Measurements from ENCODE around the gene B4GALNT2.
A peak's percentile ranks its signal among the peaks of the same experiment; 100 is the strongest.
"Not testable (repeated sequence)": the region's sequence is repeated elsewhere in the genome, so short reads cannot be mapped to it uniquely, and the experiment has no call there.

B4GALNT2 gene

GRCh38 chr17:49121696-49122292, 10.8 kb upstream of the B4GALNT2 start:
- DNase-seq (ENCODE audit: low read depth in 2 of 2), result no peak

DNA sequence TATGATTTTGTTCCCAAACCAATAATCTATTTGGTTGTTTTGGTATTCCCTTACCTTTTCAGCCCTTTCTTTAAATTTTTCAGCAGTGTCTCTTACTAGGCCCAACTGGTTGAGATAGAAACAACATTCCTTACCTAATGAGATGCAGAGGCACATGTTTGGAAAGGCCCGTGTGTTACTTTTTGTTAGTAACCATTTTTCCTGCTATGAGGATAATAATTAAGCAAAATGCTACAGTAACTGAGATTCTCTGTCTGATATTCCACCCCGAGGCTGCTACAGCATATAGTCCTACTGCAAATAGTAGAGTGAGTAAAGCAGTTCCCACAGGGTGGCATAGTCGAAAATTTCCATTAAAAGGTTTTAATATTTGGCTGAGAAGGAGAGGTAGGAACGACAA, 10.0 kb upstream of the B4GALNT2 start:
- DNase-seq (ENCODE audit: low read depth in 2 of 2), result no peak

GRCh38 chr17:49123061-49123460, 9.5 kb upstream of the B4GALNT2 start:
- DNase-seq (ENCODE audit: low read depth in 2 of 2), result no peak

DNA sequence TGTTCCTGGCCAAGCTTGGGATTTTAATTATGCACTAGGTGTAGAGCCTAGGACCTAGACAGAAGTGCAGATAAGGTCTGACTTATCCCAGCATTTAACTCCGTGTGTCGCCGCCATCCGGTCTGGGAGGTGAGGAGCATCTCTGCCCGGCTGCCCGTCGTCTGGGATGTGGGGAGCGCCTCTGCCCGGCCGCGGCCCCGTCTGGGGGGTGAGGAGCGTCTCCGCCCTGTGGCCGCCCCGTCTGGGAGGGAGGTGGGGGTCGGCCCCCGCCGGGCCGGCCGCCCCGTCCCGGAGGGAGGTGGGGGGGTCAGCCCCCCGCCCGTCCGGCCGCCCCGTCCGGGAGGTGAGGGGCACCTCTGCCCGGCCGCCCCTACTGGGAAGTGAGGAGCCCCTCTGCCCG, 7.1 kb upstream of the B4GALNT2 start:
- no peak for DNase-seq (ENCODE audit: low read depth in 2 of 2)

DNA sequence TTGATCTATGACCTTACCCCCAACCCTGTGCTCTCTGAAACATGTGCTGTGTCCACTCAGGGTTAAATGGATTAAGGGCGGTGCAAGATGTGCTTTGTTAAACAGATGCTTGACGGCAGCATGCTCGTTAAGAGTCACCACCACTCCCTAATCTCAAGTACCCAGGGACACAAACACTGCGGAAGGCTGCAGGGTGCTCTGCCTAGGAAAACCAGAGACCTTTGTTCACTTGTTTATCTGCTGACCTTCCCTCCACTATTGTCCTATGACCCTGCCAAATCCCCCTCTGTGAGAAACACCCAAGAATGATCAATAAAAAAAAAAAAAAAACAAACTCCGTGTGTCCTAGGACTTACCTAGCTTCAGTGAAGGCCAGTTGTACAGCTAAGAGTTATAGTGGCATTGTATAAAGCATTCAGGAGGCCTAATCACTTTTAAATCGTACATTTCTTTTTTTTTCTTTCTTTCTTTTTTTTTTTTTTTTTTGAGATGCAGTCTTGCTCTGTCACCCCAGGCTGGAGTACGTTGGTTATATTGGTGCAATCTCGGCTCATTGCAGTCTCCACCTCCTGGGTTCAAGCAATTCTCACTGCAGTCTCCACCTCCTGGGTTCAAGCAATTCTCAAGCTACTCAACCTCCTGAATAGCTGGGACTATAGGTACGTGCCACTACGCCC, 6.2 kb upstream of the B4GALNT2 start:
- DNase-seq (ENCODE audit: low read depth in 2 of 2), result not testable (repeated sequence)

DNA sequence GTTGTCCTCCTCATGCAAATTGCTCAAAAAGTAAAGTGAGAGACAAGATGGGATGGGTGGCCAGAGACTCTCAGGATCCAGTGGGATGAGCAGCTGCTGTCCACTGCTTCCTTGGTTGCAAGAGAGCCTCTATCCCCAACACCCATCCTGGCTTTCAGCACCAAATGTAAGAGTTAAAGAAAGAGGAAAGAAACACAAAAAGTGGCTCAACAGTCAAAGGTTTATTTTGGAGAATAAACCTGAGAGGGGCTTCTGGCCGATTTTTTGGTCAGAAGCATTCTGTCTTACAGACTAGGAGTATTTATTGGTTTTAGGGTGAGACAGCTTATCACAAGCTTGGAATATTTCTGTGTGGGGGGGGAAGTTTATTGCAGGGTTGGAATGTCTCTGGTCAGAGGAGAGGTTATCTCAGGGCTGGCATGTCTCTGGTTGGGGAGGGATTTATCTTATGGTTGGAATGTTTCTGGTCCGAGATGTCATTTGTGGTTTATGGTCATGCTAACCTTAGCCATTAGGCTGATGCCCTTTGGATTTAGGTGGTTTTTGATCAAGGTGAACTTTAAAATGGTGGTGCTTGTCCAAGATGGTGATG, 3.1 kb upstream of the B4GALNT2 start:
- not testable (repeated sequence) for DNase-seq (ENCODE audit: low read depth in 2 of 2)

GRCh38 chr17:49130891-49131290, 1.7 kb upstream of the B4GALNT2 start:
- no peak for DNase-seq (ENCODE audit: low read depth in 2 of 2)

DNA sequence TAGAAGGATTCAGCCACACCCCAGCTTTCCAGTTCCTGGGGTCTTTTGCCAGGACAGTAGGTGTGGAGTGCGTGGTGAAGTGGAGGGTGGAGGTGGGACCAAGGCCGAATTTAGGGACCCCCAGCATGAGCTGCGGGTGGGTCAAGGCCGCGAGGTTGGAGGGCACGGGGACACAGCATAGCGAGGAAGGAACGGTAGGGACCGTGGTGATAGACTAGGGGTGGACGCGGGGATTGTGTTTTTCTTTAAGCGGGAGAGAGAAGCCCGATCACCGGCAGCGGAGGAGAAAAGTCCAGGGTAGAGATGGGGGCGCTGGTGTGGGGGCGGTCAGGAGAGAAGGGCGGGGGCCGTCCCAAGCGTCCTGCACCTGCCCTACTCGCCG, 261 bp upstream of the B4GALNT2 start:
- DNase-seq (ENCODE audit: low read depth in 2 of 2), result no peak

DNA sequence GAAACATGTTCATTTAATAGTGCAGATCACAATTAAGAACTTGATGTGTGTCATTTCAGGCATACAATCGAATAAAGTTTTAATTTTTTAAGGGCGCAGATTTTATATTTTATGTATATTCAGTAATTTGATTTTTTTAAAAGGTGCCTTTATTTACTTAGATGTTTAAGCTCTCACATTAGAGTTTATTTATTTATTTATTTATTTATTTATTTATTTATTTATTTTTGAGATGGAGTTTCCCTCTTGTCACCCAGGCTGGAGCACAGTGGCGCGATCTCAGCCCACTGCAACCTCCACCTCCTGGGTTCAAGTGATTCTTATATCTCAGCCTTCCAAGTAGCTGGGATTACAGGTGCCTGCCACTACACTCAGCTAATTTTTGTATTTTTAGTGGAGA, 3.8 kb downstream of the B4GALNT2 start:
- DNase-seq (ENCODE audit: low read depth in 2 of 2), result no peak

GRCh38 chr17:49145654-49146053, 13.1 kb downstream of the B4GALNT2 start:
- not testable (repeated sequence) for DNase-seq (ENCODE audit: low read depth in 2 of 2)

DNA sequence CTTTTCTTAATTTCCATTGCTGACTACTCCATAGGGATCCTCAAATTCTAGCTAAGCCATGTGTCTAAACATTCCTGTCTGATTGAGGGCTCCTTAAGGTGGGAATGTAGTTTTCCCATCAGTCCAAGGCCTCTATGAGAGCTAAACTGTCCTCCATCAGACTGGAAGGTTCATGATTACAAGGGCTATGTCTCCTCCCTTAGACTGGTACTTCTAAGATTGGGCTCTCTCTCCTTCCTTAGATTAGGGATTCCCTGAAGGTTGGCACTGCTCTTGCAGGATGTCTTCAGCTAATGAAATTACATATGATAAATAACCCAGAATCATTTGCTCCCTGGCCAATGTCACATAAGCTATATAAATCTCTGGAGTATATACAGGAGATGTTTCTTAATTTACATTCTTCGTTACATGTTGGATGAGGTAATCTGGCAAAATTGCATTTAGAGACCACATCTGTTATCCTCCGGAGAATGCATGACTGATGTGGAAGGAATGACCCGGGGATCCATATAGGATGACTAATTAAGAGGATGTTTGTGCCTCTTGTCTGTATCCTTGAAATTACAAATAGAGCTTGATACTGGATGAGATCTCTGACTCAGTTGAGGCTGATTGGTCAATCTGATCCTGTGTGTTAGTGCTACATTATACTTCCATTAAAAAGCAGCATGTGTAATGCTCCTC, 14.2 kb downstream of the B4GALNT2 start:
- no peak for DNase-seq (ENCODE audit: low read depth in 2 of 2)

GRCh38 chr17:49148171-49148570, 15.6 kb downstream of the B4GALNT2 start:
- DNase-seq (ENCODE audit: low read depth in 2 of 2), result no peak

- no peak for DNase-seq (ENCODE audit: low read depth in 2 of 2)
These were observed 19.4 kb downstream of the B4GALNT2 start for GRCh38 chr17:49151996-49152395.

- DNase-seq (ENCODE audit: low read depth in 2 of 2), result no peak
These were observed 23.7 kb downstream of the B4GALNT2 start for GRCh38 chr17:49156256-49156655.

GRCh38 chr17:49157784-49158183, 25.2 kb downstream of the B4GALNT2 start:
- DNase-seq (ENCODE audit: low read depth in 2 of 2), result no peak

DNA sequence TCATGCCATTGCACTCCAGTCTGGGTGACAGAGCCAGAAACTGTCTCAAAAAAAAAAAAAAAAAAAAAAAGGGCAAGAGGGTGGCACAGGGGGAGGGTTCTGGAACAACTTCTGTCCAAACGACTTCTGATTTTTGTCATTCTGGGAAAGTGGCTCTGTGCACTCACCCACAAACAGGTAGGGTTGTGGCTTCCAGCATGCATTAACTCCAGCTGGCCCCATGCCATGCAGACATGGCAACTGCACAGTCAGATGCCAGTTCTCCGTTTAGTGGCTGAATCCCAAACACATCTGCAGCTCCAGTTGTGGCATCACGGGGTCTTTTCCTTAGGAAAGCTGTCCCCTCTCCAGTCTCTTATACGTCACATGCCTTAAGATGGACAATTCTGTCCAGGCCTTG, 30.3 kb downstream of the B4GALNT2 start:
- no peak for DNase-seq (ENCODE audit: low read depth in 2 of 2)

- no peak for DNase-seq (ENCODE audit: low read depth in 2 of 2)
These were observed 32.6 kb downstream of the B4GALNT2 start for GRCh38 chr17:49165143-49165542.

- no peak for DNase-seq (ENCODE audit: low read depth in 2 of 2)
These were observed 36.1 kb downstream of the B4GALNT2 start for GRCh38 chr17:49168706-49169105.

DNA sequence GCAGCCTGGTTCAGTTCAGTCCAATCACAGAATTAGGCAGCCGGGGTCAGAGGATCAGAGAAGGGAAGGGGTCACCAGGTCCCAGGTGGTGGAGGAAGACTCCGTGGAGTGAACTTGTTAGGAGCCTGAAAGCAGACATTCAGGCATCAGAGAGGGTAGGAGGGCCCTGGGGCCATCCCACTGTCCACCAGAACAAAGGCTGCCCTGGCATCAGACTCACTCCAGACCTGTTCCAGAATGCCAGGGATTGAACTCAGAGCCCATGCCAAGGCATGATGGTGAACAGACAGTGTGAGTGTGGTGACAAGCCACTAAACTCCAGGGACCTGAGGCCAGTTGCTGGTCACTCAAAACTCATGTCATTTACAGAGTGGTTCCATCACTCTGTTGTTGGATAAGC, 37.6 kb downstream of the B4GALNT2 start:
- DNase-seq (ENCODE audit: low read depth in 2 of 2), result no peak

GRCh38 chr17:49170711-49171110, 38.1 kb downstream of the B4GALNT2 start:
- not testable (repeated sequence) for DNase-seq (ENCODE audit: low read depth in 2 of 2)

GRCh38 chr17:49175978-49176377, 43.4 kb downstream of the B4GALNT2 start:
- DNase-seq (ENCODE audit: low read depth in 2 of 2), result not testable (repeated sequence)

GRCh38 chr17:49180303-49180702, 47.7 kb downstream of the B4GALNT2 start:
- peak; percentile 23 to 46 for DNase-seq (ENCODE audit: low read depth in 2 of 2)

All from activated CD8-positive, alpha-beta memory T cell treated with anti-CD3 and anti-CD28 coated beads for 4 hours (primary cell).